HG03025 (cell line): ENCODE data around the gene ZNF506.
A peak's percentile ranks its signal among the peaks of the same experiment; 100 is the strongest.
"Not testable (repeated sequence)": the region's sequence is repeated elsewhere in the genome, so short reads cannot be mapped to it uniquely, and the experiment has no call there.

Experiments
- ATAC-seq: cut with Tn5 transposase; IDR thresholded peaks from one replicate; pipeline ENCODE4 v1.9.1; 2021; ENCODE audit warnings: mild to moderate bottlenecking, moderate library complexity; ENCODE audit not compliant: unreplicated experiment, low FRiP score

Gene ZNF506

GRCh38 chr19:19821366-19821951, at the start of gene ZNF506:
Gene ZNF506 (minus strand): TSS chr19:19821750. CDS start chr19:19821603, 147 bp downstream.
- ATAC-seq: peak; percentile 79

GRCh38 chr19:19870086-19870485, 48.5 kb upstream of the ZNF506 start:
- not testable (repeated sequence) for ATAC-seq

- no peak for ATAC-seq
Measured at GRCh38 chr19:19866611-19867248, 45.2 kb upstream of the ZNF506 start.

GRCh38 chr19:19865750-19866610, 44.4 kb upstream of the ZNF506 start, which contains the start of gene ZNF253:
Gene ZNF253 (plus strand): TSS chr19:19865882. CDS start chr19:19865997, 115 bp downstream.
- peak; percentile 96 for ATAC-seq

GRCh38 chr19:19860756-19861390, 39.3 kb upstream of the ZNF506 start:
- ATAC-seq: no peak

- ATAC-seq: no peak
Measured at GRCh38 chr19:19858751-19859150, 37.2 kb upstream of the ZNF506 start.

GRCh38 chr19:19851740-19852139, 30.2 kb upstream of the ZNF506 start:
- not testable (repeated sequence) for ATAC-seq

GRCh38 chr19:19849056-19849455, 27.5 kb upstream of the ZNF506 start:
- ATAC-seq: no peak

- no peak for ATAC-seq
Measured at GRCh38 chr19:19847781-19848180, 26.2 kb upstream of the ZNF506 start.

- ATAC-seq: no peak
Measured at GRCh38 chr19:19835560-19836038, 14.0 kb upstream of the ZNF506 start.

GRCh38 chr19:19826875-19827274, 5.3 kb upstream of the ZNF506 start:
- no peak for ATAC-seq

GRCh38 chr19:19823916-19824315, 2.4 kb upstream of the ZNF506 start:
- no peak for ATAC-seq

GRCh38 chr19:19821976-19822375, 426 bp upstream of the ZNF506 start:
- peak; percentile 6 for ATAC-seq

GRCh38 chr19:19820774-19821320, 703 bp downstream of the ZNF506 start:
- ATAC-seq: no peak

GRCh38 chr19:19817357-19817756, 4.2 kb downstream of the ZNF506 start:
- ATAC-seq: no peak

- no peak for ATAC-seq
Measured at GRCh38 chr19:19816679-19817078, 4.9 kb downstream of the ZNF506 start.

GRCh38 chr19:19811999-19812398, 9.6 kb downstream of the ZNF506 start:
- ATAC-seq: not testable (repeated sequence)

- ATAC-seq: no peak
Measured at GRCh38 chr19:19805480-19805879, 16.1 kb downstream of the ZNF506 start.

GRCh38 chr19:19788015-19788414, 33.5 kb downstream of the ZNF506 start:
- ATAC-seq: no peak

- not testable (repeated sequence) for ATAC-seq
Measured at GRCh38 chr19:19785476-19785875, 36.1 kb downstream of the ZNF506 start.
